WI38 (cell line): ENCODE measurements around the gene ZCRB1.

Experiments
- H3K4me3 ChIP-seq: 2 replicates; pipeline ENCODE4 v1.5.1; 2011; ENCODE audit warnings: low read depth, mild to moderate bottlenecking, control low read depth, low read length
- CTCF ChIP-seq: IDR thresholded peaks from 2 replicates; pipeline ENCODE4 v1.5.1; 2012; ENCODE audit warnings: low read depth, mild to moderate bottlenecking, control low read depth, low read length

The ZCRB1 gene

GRCh38 chr12:42308390-42308789 lies 17.5 kb downstream of the ZCRB1 start:
- no peak for TF ChIP-seq CTCF
- no peak overlapping the region for H3K4me3 ChIP-seq

GRCh38 chr12:42306297-42306696 lies 19.6 kb downstream of the ZCRB1 start:
- no peak for TF ChIP-seq CTCF
- no peak overlapping the region for H3K4me3 ChIP-seq

- TF ChIP-seq CTCF: no peak
- no peak overlapping the region for H3K4me3 ChIP-seq
These were observed 26.2 kb downstream of the ZCRB1 start for GRCh38 chr12:42299392-42300308.

GRCh38 chr12:42298887-42299286 lies 27.0 kb downstream of the ZCRB1 start:
- no peak for TF ChIP-seq CTCF
- H3K4me3 ChIP-seq: no peak overlapping the region

- TF ChIP-seq CTCF: peak; percentile 35; the same call in 1 of the 2 replicates
- H3K4me3 ChIP-seq: no peak overlapping the region
These were observed 29.3 kb downstream of the ZCRB1 start for GRCh38 chr12:42296503-42297109.

GRCh38 chr12:42291680-42292079 lies 34.2 kb downstream of the ZCRB1 start:
- H3K4me3 ChIP-seq: no peak overlapping the region
- TF ChIP-seq CTCF: no peak

GRCh38 chr12:42288544-42288943 lies 37.4 kb downstream of the ZCRB1 start:
- no peak for TF ChIP-seq CTCF
- H3K4me3 ChIP-seq: no peak overlapping the region
